WTC11 (cell line): ENCODE measurements around the gene SH2D6. TPM values are rescaled to one million over a fixed set of nuclear protein-coding genes. Genes with fewer than 3 reads are reported as not detected.
"Not testable (repeated sequence)": the region's sequence is repeated elsewhere in the genome, so short reads cannot be mapped to it uniquely, and the experiment has no call there.

Source experiments
- ATAC-seq: fragments of 200-7000 bp; cut with Tn5 transposase; 2 replicates; pipeline ENCODE4 v1.10.0; 2021; ENCODE audit warnings: mild to moderate bottlenecking, moderate library complexity
- CTCF ChIA-PET: fragments of 300-600 bp; sonication (Branson Sonifier 250); formaldehyde crosslinking; loops from one replicate; lab custom pipeline; 2021; ENCODE audit warnings: antibody characterized with exemption; lab: Charles Lee
- POLR2A ChIA-PET: fragments of 350-600 bp; sonication (Branson Sonifier 250); formaldehyde crosslinking; loops from one replicate; lab custom pipeline; 2021; ENCODE audit warnings: antibody characterized with exemption; lab: Charles Lee
- DNase-seq: peaks from one replicate; pipeline ENCODE4 v3.0.0; 2021; ENCODE audit warnings: low spot score
- H3K27ac Mint-ChIP-seq: 2 replicates; pipeline ENCODE4 v1.8.0; 2021; ENCODE audit warnings: mixed read lengths
- H3K27me3 Mint-ChIP-seq: 2 replicates; pipeline ENCODE4 v1.8.0; 2021; ENCODE audit warnings: low read depth, mild to moderate bottlenecking, moderate library complexity, mixed read lengths
- H3K36me3 Mint-ChIP-seq: 2 replicates; pipeline ENCODE4 v1.8.0; 2021; ENCODE audit warnings: mixed read lengths
- H3K4me1 Mint-ChIP-seq: 2 replicates; pipeline ENCODE4 v1.8.0; 2022; ENCODE audit warnings: mixed read lengths
- H3K4me3 Mint-ChIP-seq: 2 replicates; pipeline ENCODE4 v1.8.0; 2021; ENCODE audit warnings: mild to moderate bottlenecking, moderate library complexity, mixed read lengths
- H3K9me3 Mint-ChIP-seq: 2 replicates; pipeline ENCODE4 v1.8.0; 2021; ENCODE audit warnings: mixed read lengths
- CREB1 ChIP-seq: sonication (generic); formaldehyde crosslinking; IDR thresholded peaks from 2 replicates; pipeline ENCODE4 v1.8.0; 2023; ENCODE audit warnings: mild to moderate bottlenecking, missing genetic modification reagents
- E2F1 ChIP-seq: sonication (generic); formaldehyde crosslinking; IDR thresholded peaks from 2 replicates; pipeline ENCODE4 v1.8.0; 2022; ENCODE audit warnings: mild to moderate bottlenecking, missing genetic modification reagents
- HMGXB4 ChIP-seq: sonication (generic); formaldehyde crosslinking; IDR thresholded peaks from 2 replicates; pipeline ENCODE4 v1.8.1; 2023; ENCODE audit warnings: mild to moderate bottlenecking, moderate library complexity, missing genetic modification reagents
- IRF1 ChIP-seq: sonication (generic); formaldehyde crosslinking; IDR thresholded peaks from 2 replicates; pipeline ENCODE4 v1.8.0; 2023; ENCODE audit warnings: missing genetic modification reagents
- IRF2 ChIP-seq: sonication (generic); formaldehyde crosslinking; IDR thresholded peaks from 2 replicates; pipeline ENCODE4 v1.8.0; 2022; ENCODE audit warnings: low read depth, missing genetic modification reagents, borderline replicate concordance
- MLX ChIP-seq: sonication (generic); formaldehyde crosslinking; IDR thresholded peaks from 2 replicates; pipeline ENCODE4 v1.8.1; 2023; ENCODE audit warnings: mild to moderate bottlenecking, missing genetic modification reagents, moderate library complexity
- NFYB ChIP-seq: sonication (generic); formaldehyde crosslinking; conservative IDR thresholded peaks from 2 replicates; pipeline ENCODE4 v1.8.0; 2022; ENCODE audit warnings: low read depth, missing genetic modification reagents
- NR1H2 ChIP-seq: sonication (generic); formaldehyde crosslinking; IDR thresholded peaks from 2 replicates; pipeline ENCODE4 v1.9.0; 2021; ENCODE audit warnings: mild to moderate bottlenecking, moderate library complexity, missing genetic modification reagents
- OVOL2 ChIP-seq: fragments of 250-450 bp; sonication (Bioruptor Pico); IDR thresholded peaks from 2 replicates; pipeline ENCODE4 v1.9.0; 2021; ENCODE audit warnings: mild to moderate bottlenecking, borderline replicate concordance
- PRRX2 ChIP-seq: fragments of 250-450 bp; sonication (Bioruptor Pico); IDR thresholded peaks from 2 replicates; pipeline ENCODE4 v1.8.0; 2021; ENCODE audit warnings: mild to moderate bottlenecking
- SMAD3 ChIP-seq: sonication (generic); formaldehyde crosslinking; IDR thresholded peaks from 2 replicates; pipeline ENCODE4 v1.8.0; 2022; ENCODE audit warnings: missing genetic modification reagents, mild to moderate bottlenecking, borderline replicate concordance
- SP1 ChIP-seq: sonication (generic); formaldehyde crosslinking; conservative IDR thresholded peaks from 2 replicates; pipeline ENCODE4 v1.8.1; 2022; ENCODE audit warnings: missing genetic modification reagents
- TEAD1 ChIP-seq: sonication (generic); formaldehyde crosslinking; IDR thresholded peaks from 2 replicates; pipeline ENCODE4 v1.8.0; 2022; ENCODE audit warnings: mild to moderate bottlenecking, missing genetic modification reagents
- USF1 ChIP-seq: sonication (generic); formaldehyde crosslinking; IDR thresholded peaks from 2 replicates; pipeline ENCODE4 v1.8.0; 2022; ENCODE audit warnings: mild to moderate bottlenecking, missing genetic modification reagents
- ZNF263 ChIP-seq: sonication (generic); formaldehyde crosslinking; IDR thresholded peaks from 2 replicates; pipeline ENCODE4 v1.8.1; 2022; ENCODE audit warnings: low read depth, mild to moderate bottlenecking, moderate library complexity, missing genetic modification reagents
- ZNF423 ChIP-seq: fragments of 250-450 bp; sonication (Bioruptor Pico); IDR thresholded peaks from 2 replicates; pipeline ENCODE4 v2.1.2; 2022; ENCODE audit warnings: mild to moderate bottlenecking, moderate library complexity
- ZNF532 ChIP-seq: fragments of 250-450 bp; sonication (Bioruptor Pico); IDR thresholded peaks from 2 replicates; pipeline ENCODE4 v1.9.0; 2021; ENCODE audit warnings: mild to moderate bottlenecking, borderline replicate concordance
- ZNF671 ChIP-seq: fragments of 250-450 bp; sonication (Bioruptor Pico); IDR thresholded peaks from 2 replicates; pipeline ENCODE4 v1.8.0; 2021; ENCODE audit warnings: mild to moderate bottlenecking
- total RNA-seq: library from RNA; stranded (reverse); gene quantifications from 3 replicates; pipeline ENCODE4 v1.2.3, GENCODE V29; 2021

Gene SH2D6
- total RNA-seq, 1 experiment from 2014 or later: 1.2 TPM

- TF ChIP-seq ZNF532 (CRISPR knock-in tag) (no peak), MLX (CRISPR knock-in tag) (no peak), TEAD1 (CRISPR knock-in tag) (no peak), SMAD3 (no peak), USF1 (no peak), ZNF671 (no peak), NR1H2 (no peak), OVOL2 (CRISPR knock-in tag) (no peak)
- TF ChIP-seq, all 79 proteins: peak for 0
These were observed 7.1 kb upstream of the SH2D6 start (continued) for GRCh38 chr2:85411405-85411748.

GRCh38 chr2:85413592-85414420, 4.7 kb upstream of the SH2D6 start:
- peak; percentile 58 for DNase-seq
- POLR2A ChIA-PET: interaction anchor here (0.7 to 3.4 kb wide), 5 partner anchors 16 to 132 kb away, joined by 3 to 36 read pairs (median 3); partner anchors contain the start of gene MAT2A
- H3K27ac Mint-ChIP-seq: peak overlapping the region; percentile 92

GRCh38 chr2:85414421-85414759, 4.1 kb upstream of the SH2D6 start:
- not testable (repeated sequence) for H3K27me3 Mint-ChIP-seq, H3K36me3 Mint-ChIP-seq, H3K27ac Mint-ChIP-seq, H3K9me3 Mint-ChIP-seq, ATAC-seq, DNase-seq
- Mint-ChIP-seq H3K4me3 (peak overlapping the region; percentile 93), H3K4me1 (peaks cover 43% of the 10 kb centered on the region)
- ChIA-PET CTCF (interaction anchor here (0.6 to 2.5 kb wide), 6 partner anchors 24 to 137 kb away, joined by 3 to 17 read pairs (median 4); partner anchors contain the start of gene MAT2A), POLR2A (interaction anchor here (0.7 to 3.4 kb wide), 5 partner anchors 16 to 131 kb away, joined by 3 to 36 read pairs (median 3); partner anchors contain the start of gene MAT2A)

More at GRCh38 chr2:85413592-85414420, 4.7 kb upstream of the SH2D6 start:
- ATAC-seq: peak; percentile 36
- TF ChIP-seq E2F1 (CRISPR knock-in tag) (0 out of 2 replicates have a peak, but pooled peaks have one; percentile 26), PRRX2 (CRISPR knock-in tag) (no peak), IRF1 (CRISPR knock-in tag) (no peak), NFYB (CRISPR knock-in tag) (no peak), ZNF263 (CRISPR knock-in tag) (no peak), IRF2 (CRISPR knock-in tag) (no peak), HMGXB4 (CRISPR knock-in tag) (peak; percentile 40; the same call in 1 of the 2 replicates), CREB1 (CRISPR knock-in tag) (no peak), USF1 (no peak), ZNF423 (CRISPR knock-in tag) (peak; percentile 89), SP1 (0 out of 2 replicates have a peak, but pooled peaks have one; percentile 24)
- Mint-ChIP-seq H3K27me3 (no peaks in the 10 kb centered on the region), H3K4me1 (peaks cover 43% of the 10 kb centered on the region), H3K9me3 (no peaks in the 10 kb centered on the region), H3K4me3 (peak overlapping the region; percentile 93), H3K36me3 (no peaks in the 10 kb centered on the region)
- CTCF ChIA-PET: interaction anchor here (0.6 to 2.5 kb wide), 8 partner anchors 22 to 138 kb away, joined by 3 to 17 read pairs (median 4); partner anchors contain the start of gene MAT2A
